22Rv1 (cell line): ENCODE results near the gene ULBP1.

ENCODE experiments used
- ZFX ChIP-seq: fragments of 450-650 bp; IDR thresholded peaks from 2 replicates; pipeline ENCODE4 v1.6.1; 2017; ENCODE audit warnings: antibody characterized with exemption, borderline replicate concordance
- TF ChIP-seq, protein P1 (sequence below): fragments of 450-650 bp; IDR thresholded peaks from 2 replicates; pipeline ENCODE4 v1.5.1; 2017; ENCODE audit warnings: mild to moderate bottlenecking

DNA sequence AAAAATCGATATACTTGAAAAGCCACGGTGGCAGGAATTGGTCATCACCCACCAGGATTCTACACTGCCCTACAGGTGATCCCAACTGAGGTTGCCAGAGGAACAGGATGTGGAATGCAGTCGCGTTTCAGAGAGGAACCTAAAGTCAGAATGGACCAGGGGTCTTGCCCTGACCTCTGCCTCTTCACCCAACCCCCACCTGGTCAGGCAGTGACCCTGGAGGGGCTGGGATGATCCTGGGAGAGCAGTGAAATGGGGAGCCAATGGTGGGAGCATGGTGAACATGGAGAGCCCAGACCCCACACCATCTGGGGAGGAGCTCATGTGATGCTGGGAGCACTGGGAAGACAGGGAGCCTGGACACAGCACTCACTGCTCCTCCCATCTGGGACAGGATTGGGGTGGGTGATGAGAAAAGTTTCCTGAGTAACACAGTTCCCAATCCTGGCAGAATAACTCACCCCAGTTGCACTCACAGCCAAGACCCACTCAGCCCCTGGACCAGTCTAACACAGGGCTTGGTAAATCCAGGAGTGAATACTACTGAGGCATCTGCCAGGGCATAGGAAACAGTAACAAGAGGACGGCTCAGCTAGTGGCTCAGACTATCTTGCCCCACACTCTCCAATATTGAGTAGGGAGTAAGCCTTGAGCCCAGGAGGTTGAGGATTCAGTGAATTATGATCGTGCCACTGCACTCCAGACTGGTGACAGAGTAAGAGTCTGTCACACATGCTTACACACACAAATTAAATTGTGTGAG lies 23.7 kb upstream of the ULBP1 start:
- TF ChIP-seq, protein P1, sequence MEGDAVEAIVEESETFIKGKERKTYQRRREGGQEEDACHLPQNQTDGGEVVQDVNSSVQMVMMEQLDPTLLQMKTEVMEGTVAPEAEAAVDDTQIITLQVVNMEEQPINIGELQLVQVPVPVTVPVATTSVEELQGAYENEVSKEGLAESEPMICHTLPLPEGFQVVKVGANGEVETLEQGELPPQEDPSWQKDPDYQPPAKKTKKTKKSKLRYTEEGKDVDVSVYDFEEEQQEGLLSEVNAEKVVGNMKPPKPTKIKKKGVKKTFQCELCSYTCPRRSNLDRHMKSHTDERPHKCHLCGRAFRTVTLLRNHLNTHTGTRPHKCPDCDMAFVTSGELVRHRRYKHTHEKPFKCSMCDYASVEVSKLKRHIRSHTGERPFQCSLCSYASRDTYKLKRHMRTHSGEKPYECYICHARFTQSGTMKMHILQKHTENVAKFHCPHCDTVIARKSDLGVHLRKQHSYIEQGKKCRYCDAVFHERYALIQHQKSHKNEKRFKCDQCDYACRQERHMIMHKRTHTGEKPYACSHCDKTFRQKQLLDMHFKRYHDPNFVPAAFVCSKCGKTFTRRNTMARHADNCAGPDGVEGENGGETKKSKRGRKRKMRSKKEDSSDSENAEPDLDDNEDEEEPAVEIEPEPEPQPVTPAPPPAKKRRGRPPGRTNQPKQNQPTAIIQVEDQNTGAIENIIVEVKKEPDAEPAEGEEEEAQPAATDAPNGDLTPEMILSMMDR: no peak
- TF ChIP-seq ZFX: no peak
